PFSK-1 (cell line): ENCODE data around the gene ATG16L2.

Experiments
- FOXP2 ChIP-seq: optimal IDR thresholded peaks from 2 replicates; pipeline ENCODE3; 2011; ENCODE audit warnings: borderline replicate concordance, control low read depth, inconsistent platforms; ENCODE audit not compliant: insufficient read depth; ENCODE audit errors: extremely low read length, extremely low read depth
- POLR2AphosphoS5 ChIP-seq: IDR thresholded peaks from 2 replicates; pipeline ENCODE4 v1.6.1; 2012; ENCODE audit warnings: low read depth, mild to moderate bottlenecking, control low read depth, low read length, moderate library complexity
- REST ChIP-seq, 2 experiments: IDR thresholded peaks; 2 replicates each; pipeline versions ENCODE4 v1.6.1 to v1.8.0; 2011 to 2012; ENCODE audit warnings: low read depth in 2 of 2, low read length in 2 of 2, control low read depth in 1 of 2, inconsistent platforms in 1 of 2, mild to moderate bottlenecking in 1 of 2, moderate library complexity in 1 of 2; ENCODE audit not compliant: insufficient read depth in 1 of 2
- SIN3A ChIP-seq: IDR thresholded peaks from 2 replicates; pipeline ENCODE4 v1.6.1; 2012; ENCODE audit warnings: mild to moderate bottlenecking, low read length, moderate library complexity, borderline replicate concordance; ENCODE audit not compliant: insufficient read depth
- TAF1 ChIP-seq: IDR thresholded peaks from 2 replicates; pipeline ENCODE4 v1.6.1; 2012; ENCODE audit warnings: low read length, control low read depth, borderline replicate concordance; ENCODE audit not compliant: insufficient read depth

ATG16L2 gene

GRCh38 chr11:72792437-72793021, 21.7 kb upstream of the ATG16L2 start:
- TF ChIP-seq FOXP2 (no peak), POLR2AphosphoS5 (no peak), REST (IDR thresholded peaks at IDR 0.05; ENCODE audit: insufficient read depth in 1 of 2, low read depth in 2 of 2, low read length in 2 of 2) (no peak), SIN3A (no peak), TAF1 (no peak)

GRCh38 chr11:72793076-72793424, 21.2 kb upstream of the ATG16L2 start:
- TF ChIP-seq FOXP2: no peak
- no peak for TF ChIP-seq SIN3A
- no peak for TF ChIP-seq TAF1
- TF ChIP-seq POLR2AphosphoS5: no peak
- no peak for TF ChIP-seq REST (IDR thresholded peaks at IDR 0.05; ENCODE audit: insufficient read depth in 1 of 2, low read depth in 2 of 2, low read length in 2 of 2)

GRCh38 chr11:72793425-72794367, 20.5 kb upstream of the ATG16L2 start, which contains the start of gene STARD10:
Gene STARD10, minus strand, starts transcription at chr11:72794047. Its CDS starts 12,866 bp downstream, at chr11:72781181.
- peak; percentile 19; the same call in 1 of the 2 replicates for TF ChIP-seq SIN3A
- peak; percentile 63 for TF ChIP-seq FOXP2
- peak; percentile 78 for TF ChIP-seq POLR2AphosphoS5
- 0 out of 4 replicates have a peak, but pooled peaks of 1 of the 2 experiments have one; percentile 33 for TF ChIP-seq REST (IDR thresholded peaks at IDR 0.05; ENCODE audit: insufficient read depth in 1 of 2, low read depth in 2 of 2, low read length in 2 of 2)
- TF ChIP-seq TAF1: no peak; the same call in 1 of the 2 replicates

- TF ChIP-seq REST (IDR thresholded peaks at IDR 0.05; ENCODE audit: insufficient read depth in 1 of 2, low read depth in 2 of 2, low read length in 2 of 2) (no peak), POLR2AphosphoS5 (no peak), SIN3A (no peak), TAF1 (no peak), FOXP2 (no peak)
Observed at GRCh38 chr11:72798361-72798760, 15.8 kb upstream of the ATG16L2 start.
